GM12878 (cell line): ENCODE results near the gene TRPC3. TPM values are rescaled to one million over a fixed set of nuclear protein-coding genes. Genes with fewer than 3 reads are reported as not detected.

Experiments
- ATAC-seq: fragments of 200-7000 bp; cut with Tn5 transposase; 3 replicates; pipeline ENCODE4 v1.9.1; 2020; ENCODE audit warnings: mild to moderate bottlenecking, moderate library complexity
- BruUV-seq: library from RNA; stranded (reverse); fragments of 400-500 nt; replicated peaks from 2 replicates; lab custom pipeline; 2021; lab: Mats Ljungman, UMichigan
- CTCF ChIA-PET: fragments of 300-600 bp; sonication (Branson Sonifier 250); formaldehyde crosslinking; extraction: SDS; loops from one replicate; lab custom pipeline; 2021; ENCODE audit warnings: inconsistent platforms; lab: Yijun Ruan, JAX
- POLR2A ChIA-PET: fragments of 350-600 bp; formaldehyde crosslinking; extraction: SDS; loops from one replicate; lab custom pipeline; 2021; ENCODE audit warnings: inconsistent platforms; lab: Charles Lee
- RAD21 ChIA-PET: fragments of 300-600 bp; sonication (Branson Sonifier 250); formaldehyde crosslinking; loops from one replicate; lab custom pipeline; 2023; ENCODE audit warnings: antibody characterized with exemption; ENCODE audit not compliant: unreplicated experiment; lab: Charles Lee
- SMC1A ChIA-PET: fragments of 300-600 bp; sonication (Branson Sonifier 250); formaldehyde crosslinking; loops from one replicate; lab custom pipeline; 2023; ENCODE audit not compliant: unreplicated experiment, uncharacterized antibody; lab: Charles Lee
- DNase-seq: peaks from one replicate; pipeline ENCODE4 v3.0.0-alpha.2; 2011; ENCODE audit warnings: low read depth, low spot score
- FAIRE-seq: peaks from 3 replicates; lab custom pipeline; 2011; peaks lifted over from hg19 to GRCh38; lab: Jason Lieb, UNC
- H2AFZ ChIP-seq: 2 replicates; pipeline ENCODE4 v1.6.0; 2011; ENCODE audit warnings: low read depth, low read length, control low read depth; ENCODE audit not compliant: control insufficient read depth
- H3K27ac ChIP-seq: 2 replicates; pipeline ENCODE4 v1.5.1; 2011; ENCODE audit warnings: control low read depth; ENCODE audit not compliant: control insufficient read depth, insufficient read depth
- H3K27me3 ChIP-seq, 2 experiments: replicated peaks in 1 of 2; 2 replicates each; pipeline versions ENCODE4 v1.6.0 to v1.6.1; 2011; ENCODE audit warnings: low read length in 1 of 2; ENCODE audit not compliant: control insufficient read depth in 2 of 2, insufficient read depth in 2 of 2
- H3K36me3 ChIP-seq, 2 experiments: 2 replicates each; pipeline ENCODE4 v1.5.1; 2011; ENCODE audit warnings: low read length in 1 of 2; ENCODE audit not compliant: control insufficient read depth in 2 of 2, insufficient read depth in 2 of 2
- H3K4me1 ChIP-seq: 2 replicates; pipeline ENCODE4 v1.6.1; 2011; ENCODE audit warnings: mild to moderate bottlenecking, low read length, moderate library complexity, mixed read lengths; ENCODE audit not compliant: control insufficient read depth, insufficient read depth
- H3K4me2 ChIP-seq: 2 replicates; pipeline ENCODE4 v1.6.0; 2011; ENCODE audit warnings: control low read depth; ENCODE audit not compliant: control insufficient read depth, insufficient read depth
- H3K4me3 ChIP-seq: fragments of 200-600 bp; sonication (generic); 2 replicates; pipeline ENCODE4 v1.5.1; 2016
- H3K79me2 ChIP-seq: 2 replicates; pipeline ENCODE4 v1.6.0; 2011; ENCODE audit warnings: low read length; ENCODE audit not compliant: control insufficient read depth, insufficient read depth
- H3K9ac ChIP-seq: 2 replicates; pipeline ENCODE4 v1.8.0; 2011; ENCODE audit warnings: low read length, control low read depth, mixed read lengths; ENCODE audit not compliant: control insufficient read depth, insufficient read depth
- H3K9me3 ChIP-seq: replicated peaks from 3 replicates; pipeline ENCODE4 v1.5.1; 2011; ENCODE audit warnings: mild to moderate bottlenecking, low read length; ENCODE audit not compliant: control insufficient read depth, insufficient read depth
- H4K20me1 ChIP-seq: 2 replicates; pipeline ENCODE4 v1.6.0; 2011; ENCODE audit not compliant: control insufficient read depth, insufficient read depth
- ATF7 ChIP-seq: fragments of 450-650 bp; IDR thresholded peaks from 2 replicates; pipeline ENCODE4 v1.6.1; 2016; ENCODE audit warnings: low read depth, mild to moderate bottlenecking
- BCL11A ChIP-seq: IDR thresholded peaks from 2 replicates; pipeline ENCODE4 v1.6.1; 2011; ENCODE audit warnings: low read depth, low read length
- BHLHE40 ChIP-seq, 2 experiments: fragments of 450-650 bp in 1 of 2; IDR thresholded peaks; 2 replicates each; pipeline ENCODE4 v1.6.1; 2011 to 2017; ENCODE audit warnings: low read depth in 2 of 2, borderline replicate concordance in 1 of 2, improper control_type of control experiment in 1 of 2, low read length in 1 of 2, mild to moderate bottlenecking in 1 of 2
- CHD4 ChIP-seq: fragments of 200-600 bp; sonication (generic); IDR thresholded peaks from 2 replicates; pipeline ENCODE4 v1.6.1; 2016; ENCODE audit warnings: mild to moderate bottlenecking
- EED ChIP-seq: sonication (generic); IDR thresholded peaks from 2 replicates; pipeline ENCODE4 v1.6.1; 2016; ENCODE audit warnings: antibody characterized with exemption, low read depth
- EGR1 ChIP-seq, 2 experiments: IDR thresholded peaks; 1 replicate in 1 of 2; 2 replicates in 1 of 2; pipeline ENCODE4 v1.6.1; 2011 to 2012; ENCODE audit warnings: low read depth in 2 of 2, low read length in 2 of 2, borderline replicate concordance in 1 of 2, mild to moderate bottlenecking in 1 of 2, moderate library complexity in 1 of 2
- EZH2 ChIP-seq: IDR thresholded peaks from 2 replicates; pipeline ENCODE4 v1.6.1; 2012; ENCODE audit warnings: low read depth, mild to moderate bottlenecking, control low read depth, inconsistent platforms, low read length, borderline replicate concordance; ENCODE audit not compliant: control insufficient read depth
- KLF5 ChIP-seq: fragments of 450-650 bp; IDR thresholded peaks from 2 replicates; pipeline ENCODE4 v1.6.1; 2014; ENCODE audit warnings: mild to moderate bottlenecking; ENCODE audit not compliant: partially characterized antibody
- LARP7 ChIP-seq: fragments of 450-650 bp; IDR thresholded peaks from 2 replicates; pipeline ENCODE4 v1.6.1; 2017; ENCODE audit warnings: mild to moderate bottlenecking
- MEF2B ChIP-seq: fragments of 450-650 bp; IDR thresholded peaks from 2 replicates; pipeline ENCODE4 v1.6.1; 2018; ENCODE audit warnings: mild to moderate bottlenecking, moderate library complexity; ENCODE audit not compliant: partially characterized antibody, poor library complexity, severe bottlenecking
- NFYA ChIP-seq: IDR thresholded peaks from 2 replicates; pipeline ENCODE4 v1.6.1; 2011; ENCODE audit warnings: low read depth, mild to moderate bottlenecking, low read length, improper control_type of control experiment, borderline replicate concordance
- RELB ChIP-seq: fragments of 450-650 bp; IDR thresholded peaks from 2 replicates; pipeline ENCODE4 v1.6.1; 2017; ENCODE audit warnings: low read depth, mild to moderate bottlenecking, moderate library complexity
- SMC3 ChIP-seq: IDR thresholded peaks from 2 replicates; pipeline ENCODE4 v1.6.1; 2011; ENCODE audit warnings: low read length, improper control_type of control experiment, borderline replicate concordance
- SREBF1 ChIP-seq: IDR thresholded peaks from 2 replicates; pipeline ENCODE4 v1.6.1; 2012; ENCODE audit warnings: mild to moderate bottlenecking, low read length
- TARDBP ChIP-seq: IDR thresholded peaks from 2 replicates; pipeline ENCODE4 v1.6.1; 2016; ENCODE audit warnings: borderline replicate concordance
- ZBED1 ChIP-seq: IDR thresholded peaks from 2 replicates; pipeline ENCODE4 v1.6.1; 2016; ENCODE audit warnings: borderline replicate concordance
- WGBS: methylation state at CpG from one replicate; pipeline ENCODE4 v1.1.6; 2016; ENCODE audit warnings: low lambda C conversion rate; ENCODE audit not compliant: insufficient replicate concordance, insufficient coverage; ENCODE audit errors: missing lambda C conversion rate; 5-methylcytosine and 5-hydroxymethylcytosine counted together
- in situ Hi-C: fragments of 300-500 bp; cut with MboI; formaldehyde crosslinking; loops from 9 replicates; pipeline ENCODE4 v1.14.3; 2018; ENCODE audit warnings: mixed read lengths
- intact Hi-C: fragments of 100-400 bp; cut with micrococcal nuclease; formaldehyde crosslinking; loops from one replicate; pipeline ENCODE4 v1.14.2; 2022; ENCODE audit not compliant: unreplicated experiment
- polyA plus RNA-seq, 11 experiments: library from polyadenylated mRNA; depleted of rRNA in 4 of 11; unstranded in 6 of 11; stranded (reverse) in 5 of 11; fragments of >200 nt; fragmentation: Nextera tagmentation in 4 of 11; fragmentation: Illumina TruSeq in 1 of 11; extraction: Ambion mirVana in 4 of 11; extraction: Trizol in 1 of 11; gene quantifications; 1 replicate in 1 of 11; 2 replicates in 10 of 11; pipeline versions ENCODE4 v1.2.1 to v1.2.3, GENCODE V29; 2011 to 2016; ENCODE audit warnings: inconsistent platforms in 2 of 11, missing spikeins in 2 of 11, low read depth in 1 of 11
- total RNA-seq, 4 experiments: library from RNA; depleted of rRNA in 3 of 4; stranded (reverse); fragments of >200 nt in 3 of 4; fragmentation: Illumina TruSeq in 1 of 4; extraction: Trizol in 1 of 4; gene quantifications; 2 replicates each; pipeline versions ENCODE4 v1.2.1 to v1.2.3, GENCODE V29; 2013 to 2021
- TF ChIP-seq, protein P1 (sequence below): fragments of 450-650 bp; IDR thresholded peaks from 2 replicates; pipeline ENCODE4 v1.6.1; 2014; ENCODE audit warnings: mild to moderate bottlenecking
- TF ChIP-seq, protein P2 (sequence below): IDR thresholded peaks from 2 replicates; pipeline ENCODE4 v1.6.1; 2012; ENCODE audit warnings: low read depth, low read length, improper control_type of control experiment
- TF ChIP-seq, protein P3 (sequence below): fragments of 450-650 bp; IDR thresholded peaks from 2 replicates; pipeline ENCODE4 v1.6.1; 2016; ENCODE audit warnings: mild to moderate bottlenecking

TRPC3 gene
- total and polyA plus RNA-seq, 10 of the 15 experiments (the other 5 are each of a cell fraction or from before 2014, with no cell fraction given) = not detected

DNA sequence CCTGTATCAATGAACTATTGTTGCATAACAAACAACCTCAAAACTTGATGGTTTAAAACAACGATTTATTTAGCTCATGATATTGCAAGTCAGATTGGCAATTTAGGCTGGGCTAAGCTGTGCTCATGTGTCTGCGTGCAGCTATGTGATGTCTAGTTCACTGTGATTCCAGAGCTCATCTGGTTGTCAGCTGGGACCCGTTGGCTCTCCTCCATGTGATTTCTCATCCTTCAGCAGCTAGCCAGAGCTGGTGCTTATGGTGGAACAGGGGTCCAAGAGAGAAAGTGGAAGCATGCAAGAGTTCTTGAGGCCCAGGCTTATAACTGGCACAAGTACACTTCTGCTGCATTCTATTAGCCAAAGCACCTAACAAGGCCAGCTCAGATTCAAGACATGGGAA is 28.8 kb upstream of the TRPC3 start (continued):
- no peak for TF ChIP-seq RELB
- TF ChIP-seq KLF5 = no peak
- no peak for TF ChIP-seq SMC3
- TF ChIP-seq, all 136 proteins: peak for 0

GRCh38 chr4:121978172-121978516 is 26.3 kb upstream of the TRPC3 start:
- intact Hi-C loops = no loop called here
- Histone ChIP-seq H3K4me2 (peak overlapping the region; percentile 78), H3K4me1 (peaks cover 17% of the 10 kb centered on the region), H3K27me3 (no peaks in the 10 kb centered on the region), H4K20me1 (no peaks in the 10 kb centered on the region), H3K79me2 (no peaks in the 10 kb centered on the region), H3K4me3 (peak overlapping the region; percentile 10; the same call in 1 of the 2 replicates), H3K36me3 (no peaks in the 10 kb centered on the region), H3K27ac (peak overlapping the region; percentile 48; the same call in 1 of the 2 replicates), H3K9me3 (no peaks in the 10 kb centered on the region), H3K9ac (no peak overlapping the region), H2AFZ (peak overlapping the region; percentile 36; the same call in 1 of the 2 replicates)
- ChIA-PET SMC1A (no interaction called here), CTCF (interaction anchor here (0.7 kb wide), 1 partner anchor 776 kb away, joined by 5 read pairs; no protein-coding TSS in a partner anchor), POLR2A (no interaction called here), RAD21 (no interaction called here)
- no peak for TF ChIP-seq NFYA
- TF ChIP-seq EED = no peak
- TF ChIP-seq EZH2 = no peak
- TF ChIP-seq TARDBP = no peak
- no peak for TF ChIP-seq CHD4
- no peak for TF ChIP-seq SREBF1
- TF ChIP-seq ATF7 = 0 out of 2 replicates have a peak, but pooled peaks have one; percentile 1
- no peak for TF ChIP-seq BCL11A
- peak; percentile 20 for TF ChIP-seq MEF2B
- TF ChIP-seq EGR1 (IDR thresholded peaks at IDR 0.05; ENCODE audit: borderline replicate concordance in 1 of 2, low read depth in 2 of 2, low read length in 2 of 2) = no peak
- TF ChIP-seq, protein P1, sequence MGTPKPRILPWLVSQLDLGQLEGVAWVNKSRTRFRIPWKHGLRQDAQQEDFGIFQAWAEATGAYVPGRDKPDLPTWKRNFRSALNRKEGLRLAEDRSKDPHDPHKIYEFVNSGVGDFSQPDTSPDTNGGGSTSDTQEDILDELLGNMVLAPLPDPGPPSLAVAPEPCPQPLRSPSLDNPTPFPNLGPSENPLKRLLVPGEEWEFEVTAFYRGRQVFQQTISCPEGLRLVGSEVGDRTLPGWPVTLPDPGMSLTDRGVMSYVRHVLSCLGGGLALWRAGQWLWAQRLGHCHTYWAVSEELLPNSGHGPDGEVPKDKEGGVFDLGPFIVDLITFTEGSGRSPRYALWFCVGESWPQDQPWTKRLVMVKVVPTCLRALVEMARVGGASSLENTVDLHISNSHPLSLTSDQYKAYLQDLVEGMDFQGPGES = no peak
- no peak for TF ChIP-seq LARP7
- TF ChIP-seq, protein P2, sequence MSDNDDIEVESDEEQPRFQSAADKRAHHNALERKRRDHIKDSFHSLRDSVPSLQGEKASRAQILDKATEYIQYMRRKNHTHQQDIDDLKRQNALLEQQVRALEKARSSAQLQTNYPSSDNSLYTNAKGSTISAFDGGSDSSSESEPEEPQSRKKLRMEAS = no peak
- no peak for TF ChIP-seq BHLHE40 (IDR thresholded peaks at IDR 0.05; ENCODE audit: borderline replicate concordance in 1 of 2, low read depth in 2 of 2, low read length in 1 of 2)
- 0 out of 2 replicates have a peak, but pooled peaks have one; percentile 13 for TF ChIP-seq ZBED1
- TF ChIP-seq, protein P3, sequence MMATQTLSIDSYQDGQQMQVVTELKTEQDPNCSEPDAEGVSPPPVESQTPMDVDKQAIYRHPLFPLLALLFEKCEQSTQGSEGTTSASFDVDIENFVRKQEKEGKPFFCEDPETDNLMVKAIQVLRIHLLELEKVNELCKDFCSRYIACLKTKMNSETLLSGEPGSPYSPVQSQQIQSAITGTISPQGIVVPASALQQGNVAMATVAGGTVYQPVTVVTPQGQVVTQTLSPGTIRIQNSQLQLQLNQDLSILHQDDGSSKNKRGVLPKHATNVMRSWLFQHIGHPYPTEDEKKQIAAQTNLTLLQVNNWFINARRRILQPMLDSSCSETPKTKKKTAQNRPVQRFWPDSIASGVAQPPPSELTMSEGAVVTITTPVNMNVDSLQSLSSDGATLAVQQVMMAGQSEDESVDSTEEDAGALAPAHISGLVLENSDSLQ = no peak
- WGBS = 59% methylated on average over 2 of the region's 2 CpGs
- in situ Hi-C loops = no loop called here
- no TSS peak for BruUV-seq
- DNase-seq = peak; percentile 8
- ATAC-seq = peak; percentile 65
- FAIRE-seq = no peak
